ENCODE measurements around the gene PTPRT.

DNA sequence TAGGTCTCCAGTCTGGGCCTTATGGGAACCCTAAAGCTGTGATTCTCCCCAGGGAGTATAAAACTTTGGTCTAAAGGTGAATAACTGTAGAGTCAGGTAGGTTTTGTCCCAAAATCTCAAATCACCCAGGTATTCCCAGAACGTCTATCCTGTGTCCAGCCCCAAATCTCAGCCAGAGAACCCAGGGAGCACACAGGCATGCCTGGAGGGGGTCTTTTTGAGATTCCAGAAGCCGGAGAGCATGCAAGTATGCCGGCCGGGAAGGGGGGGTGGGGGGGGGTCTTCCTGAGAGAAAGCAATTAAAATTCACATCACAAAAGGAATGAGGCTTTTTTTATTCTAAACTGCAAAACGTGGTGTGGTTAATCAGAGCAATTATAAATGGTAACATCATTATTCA, 210.0 kb downstream of the PTPRT start:
- TF ChIP-seq YY1 (tag by site-specific recombination; IDR thresholded peaks at IDR 0.05), result no peak
- no peak for TF ChIP-seq SALL2 (tag by site-specific recombination; IDR thresholded peaks at IDR 0.05; ENCODE audit: borderline replicate concordance)
- TF ChIP-seq, protein P1, sequence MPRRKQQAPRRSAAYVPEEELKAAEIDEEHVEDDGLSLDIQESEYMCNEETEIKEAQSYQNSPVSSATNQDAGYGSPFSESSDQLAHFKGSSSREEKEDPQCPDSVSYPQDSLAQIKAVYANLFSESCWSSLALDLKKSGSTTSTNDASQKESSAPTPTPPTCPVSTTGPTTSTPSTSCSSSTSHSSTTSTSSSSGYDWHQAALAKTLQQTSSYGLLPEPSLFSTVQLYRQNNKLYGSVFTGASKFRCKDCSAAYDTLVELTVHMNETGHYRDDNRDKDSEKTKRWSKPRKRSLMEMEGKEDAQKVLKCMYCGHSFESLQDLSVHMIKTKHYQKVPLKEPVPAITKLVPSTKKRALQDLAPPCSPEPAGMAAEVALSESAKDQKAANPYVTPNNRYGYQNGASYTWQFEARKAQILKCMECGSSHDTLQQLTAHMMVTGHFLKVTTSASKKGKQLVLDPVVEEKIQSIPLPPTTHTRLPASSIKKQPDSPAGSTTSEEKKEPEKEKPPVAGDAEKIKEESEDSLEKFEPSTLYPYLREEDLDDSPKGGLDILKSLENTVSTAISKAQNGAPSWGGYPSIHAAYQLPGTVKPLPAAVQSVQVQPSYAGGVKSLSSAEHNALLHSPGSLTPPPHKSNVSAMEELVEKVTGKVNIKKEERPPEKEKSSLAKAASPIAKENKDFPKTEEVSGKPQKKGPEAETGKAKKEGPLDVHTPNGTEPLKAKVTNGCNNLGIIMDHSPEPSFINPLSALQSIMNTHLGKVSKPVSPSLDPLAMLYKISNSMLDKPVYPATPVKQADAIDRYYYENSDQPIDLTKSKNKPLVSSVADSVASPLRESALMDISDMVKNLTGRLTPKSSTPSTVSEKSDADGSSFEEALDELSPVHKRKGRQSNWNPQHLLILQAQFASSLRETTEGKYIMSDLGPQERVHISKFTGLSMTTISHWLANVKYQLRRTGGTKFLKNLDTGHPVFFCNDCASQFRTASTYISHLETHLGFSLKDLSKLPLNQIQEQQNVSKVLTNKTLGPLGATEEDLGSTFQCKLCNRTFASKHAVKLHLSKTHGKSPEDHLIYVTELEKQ (tag by site-specific recombination; IDR thresholded peaks at IDR 0.05; ENCODE audit: borderline replicate concordance), result no peak
- no peak for TF ChIP-seq CTCF (tag by site-specific recombination; IDR thresholded peaks at IDR 0.05)
